ENCODE data around the gene WDR4.

DNA sequence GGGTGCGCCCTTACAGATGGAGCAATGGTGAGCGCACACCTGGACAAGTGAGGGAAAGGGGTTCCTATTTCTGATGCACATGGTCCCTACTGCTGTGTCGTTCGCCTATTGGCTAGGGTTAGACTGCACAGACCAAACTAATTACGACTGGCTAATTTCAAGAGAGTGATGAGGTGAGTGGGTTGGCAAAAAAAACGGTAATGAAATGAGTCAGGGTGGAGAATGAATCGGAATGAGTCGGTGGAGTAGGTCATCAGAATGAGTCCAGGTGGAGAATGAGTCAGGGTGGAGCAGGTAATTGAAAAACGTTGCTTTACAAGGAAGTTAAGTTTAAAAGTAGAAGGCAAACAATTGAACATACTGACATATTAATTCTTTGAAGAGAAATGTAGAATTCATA is 79.8 kb downstream of the WDR4 start:
- TF ChIP-seq WRNIP1 (IDR thresholded peaks at IDR 0.05; ENCODE audit: borderline replicate concordance, low read depth, low read length) (no peak), BRCA1 (IDR thresholded peaks at IDR 0.05; ENCODE audit: low read depth, low read length) (no peak), POLR2A (IDR thresholded peaks at IDR 0.05; ENCODE audit: low read depth, low read length) (no peak), ESRRA (IDR thresholded peaks at IDR 0.05; ENCODE audit: low read length) (no peak), NR2C2 (IDR thresholded peaks at IDR 0.05; ENCODE audit: borderline replicate concordance, control insufficient read depth, insufficient read length, low read depth) (no peak), PML (IDR thresholded peaks at IDR 0.05; ENCODE audit: low read length) (no peak), YY1 (IDR thresholded peaks at IDR 0.05; ENCODE audit: low read depth, low read length) (no peak), TAF1 (IDR thresholded peaks at IDR 0.05; ENCODE audit: borderline replicate concordance, low read depth, low read length) (no peak), STAT3 (IDR thresholded peaks at IDR 0.05; ENCODE audit: low read depth, low read length) (no peak)
- TF ChIP-seq, protein P1, sequence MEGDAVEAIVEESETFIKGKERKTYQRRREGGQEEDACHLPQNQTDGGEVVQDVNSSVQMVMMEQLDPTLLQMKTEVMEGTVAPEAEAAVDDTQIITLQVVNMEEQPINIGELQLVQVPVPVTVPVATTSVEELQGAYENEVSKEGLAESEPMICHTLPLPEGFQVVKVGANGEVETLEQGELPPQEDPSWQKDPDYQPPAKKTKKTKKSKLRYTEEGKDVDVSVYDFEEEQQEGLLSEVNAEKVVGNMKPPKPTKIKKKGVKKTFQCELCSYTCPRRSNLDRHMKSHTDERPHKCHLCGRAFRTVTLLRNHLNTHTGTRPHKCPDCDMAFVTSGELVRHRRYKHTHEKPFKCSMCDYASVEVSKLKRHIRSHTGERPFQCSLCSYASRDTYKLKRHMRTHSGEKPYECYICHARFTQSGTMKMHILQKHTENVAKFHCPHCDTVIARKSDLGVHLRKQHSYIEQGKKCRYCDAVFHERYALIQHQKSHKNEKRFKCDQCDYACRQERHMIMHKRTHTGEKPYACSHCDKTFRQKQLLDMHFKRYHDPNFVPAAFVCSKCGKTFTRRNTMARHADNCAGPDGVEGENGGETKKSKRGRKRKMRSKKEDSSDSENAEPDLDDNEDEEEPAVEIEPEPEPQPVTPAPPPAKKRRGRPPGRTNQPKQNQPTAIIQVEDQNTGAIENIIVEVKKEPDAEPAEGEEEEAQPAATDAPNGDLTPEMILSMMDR (IDR thresholded peaks at IDR 0.05 in 2 of 3, conservative IDR thresholded peaks at IDR 0.05 in 1 of 3; ENCODE audit: control insufficient read depth in 2 of 3, extremely low read depth in 1 of 3, insufficient read depth in 1 of 3, low read depth in 3 of 3, low read length in 3 of 3), result no peak
- TF ChIP-seq, protein P2, sequence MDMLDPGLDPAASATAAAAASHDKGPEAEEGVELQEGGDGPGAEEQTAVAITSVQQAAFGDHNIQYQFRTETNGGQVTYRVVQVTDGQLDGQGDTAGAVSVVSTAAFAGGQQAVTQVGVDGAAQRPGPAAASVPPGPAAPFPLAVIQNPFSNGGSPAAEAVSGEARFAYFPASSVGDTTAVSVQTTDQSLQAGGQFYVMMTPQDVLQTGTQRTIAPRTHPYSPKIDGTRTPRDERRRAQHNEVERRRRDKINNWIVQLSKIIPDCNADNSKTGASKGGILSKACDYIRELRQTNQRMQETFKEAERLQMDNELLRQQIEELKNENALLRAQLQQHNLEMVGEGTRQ (IDR thresholded peaks at IDR 0.05; ENCODE audit: borderline replicate concordance, low read depth, low read length), result no peak
